Muscle layer of duodenum (tissue), 2 donors: ENCODE measurements around the gene ZMYND12.

Source experiments
- H3K27ac ChIP-seq: one replicate; pipeline ENCODE4 v1.7.0; 2013; ENCODE audit warnings: mild to moderate bottlenecking, low read length
- H3K27me3 ChIP-seq: one replicate; pipeline ENCODE4 v1.7.0; 2013; ENCODE audit warnings: low read depth, mild to moderate bottlenecking, control low read depth, low read length
- H3K36me3 ChIP-seq, 2 donors: one replicate each; pipeline ENCODE4 v1.7.0; 2013; ENCODE audit warnings: low read length in 2 of 2, control low read depth in 1 of 2, mild to moderate bottlenecking in 1 of 2; ENCODE audit not compliant: insufficient read depth in 2 of 2, control insufficient read depth in 1 of 2
- H3K4me1 ChIP-seq, 2 donors: one replicate each; pipeline ENCODE4 v1.7.0; 2013; ENCODE audit warnings: low read length in 2 of 2, mild to moderate bottlenecking in 2 of 2, control low read depth in 1 of 2, moderate library complexity in 1 of 2; ENCODE audit not compliant: insufficient read depth in 2 of 2, control insufficient read depth in 1 of 2
- H3K4me3 ChIP-seq, 2 donors: one replicate each; pipeline ENCODE4 v1.7.0; 2013; ENCODE audit warnings: low read length in 2 of 2, low read depth in 1 of 2, mild to moderate bottlenecking in 1 of 2
- H3K9me3 ChIP-seq, 2 donors: one replicate each; pipeline ENCODE4 v1.7.0; 2013; ENCODE audit warnings: low read length in 2 of 2, control low read depth in 1 of 2, mild to moderate bottlenecking in 1 of 2; ENCODE audit not compliant: control insufficient read depth in 1 of 2
- donor health status: healthy.

The ZMYND12 gene

DNA sequence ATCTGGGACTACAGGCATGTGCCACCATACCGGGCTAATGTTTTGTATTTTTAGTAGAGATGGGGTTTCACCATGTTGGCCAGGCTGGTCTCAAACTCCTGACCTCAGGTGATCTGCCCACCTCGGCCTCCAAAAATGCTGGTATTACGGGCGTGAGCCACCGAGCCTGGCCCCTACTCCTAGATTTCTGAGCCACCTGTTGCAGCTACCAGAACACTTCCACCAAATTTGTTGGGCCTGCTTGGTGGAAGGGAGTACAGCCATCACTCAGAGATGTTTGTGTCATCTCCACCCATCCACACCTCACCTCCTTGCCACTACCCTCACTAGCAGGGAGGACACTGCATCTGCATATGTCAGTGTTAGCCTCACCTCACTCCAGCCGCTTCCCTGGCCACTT, 69.8 kb downstream of the ZMYND12 start:
- Histone ChIP-seq H3K9me3 (no peaks in the 10 kb centered on the region), H3K36me3 (no peaks in the 10 kb centered on the region), H3K27ac (no peak overlapping the region), H3K4me3 (no peak overlapping the region), H3K27me3 (peaks cover 12% of the 10 kb centered on the region), H3K4me1 (peaks cover 0 to 4% of the 10 kb centered on the region in 2 donors)

DNA sequence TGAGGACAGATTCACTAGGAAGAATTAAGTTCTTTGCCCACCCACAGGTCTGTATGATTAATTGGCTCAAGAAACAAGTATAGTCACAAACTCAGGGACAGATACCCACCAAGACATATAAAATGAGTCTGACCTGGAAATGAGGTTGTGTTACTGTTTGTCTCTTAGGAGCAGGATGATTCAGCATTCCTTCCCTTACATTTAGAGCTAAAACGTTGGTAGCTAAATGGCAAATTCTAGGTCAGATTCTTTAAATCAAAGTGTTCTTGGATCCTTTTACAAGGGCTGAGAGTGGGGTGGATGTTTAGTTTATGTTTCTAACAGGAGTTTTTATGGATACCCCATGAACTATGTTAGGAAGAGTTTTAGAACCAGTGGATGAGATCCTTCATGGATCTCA, 70.5 kb downstream of the ZMYND12 start:
- Histone ChIP-seq H3K27ac (no peak overlapping the region), H3K9me3 (no peaks in the 10 kb centered on the region), H3K27me3 (peaks cover 12% of the 10 kb centered on the region), H3K36me3 (no peaks in the 10 kb centered on the region), H3K4me3 (no peak overlapping the region), H3K4me1 (peaks cover 0 to 8% of the 10 kb centered on the region in 2 donors)

DNA sequence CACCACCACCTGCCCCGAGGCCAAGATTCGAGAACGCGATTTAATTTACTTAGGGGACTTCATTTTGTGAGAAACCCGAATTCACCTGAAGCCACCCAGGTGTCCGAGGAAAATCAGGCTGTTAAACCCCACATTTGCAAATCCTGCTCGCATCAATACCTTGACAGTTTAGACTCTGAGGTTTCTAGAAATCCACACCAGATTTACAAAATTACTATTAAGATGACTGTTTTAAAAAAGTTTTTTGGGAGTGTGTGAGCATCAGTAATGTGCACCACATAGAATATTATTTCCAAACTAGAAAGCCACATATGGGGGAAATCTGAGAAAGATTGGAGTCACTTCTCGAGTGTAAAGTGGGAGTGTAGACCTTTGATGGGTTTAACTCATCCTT, 74.5 kb downstream of the ZMYND12 start:
- Histone ChIP-seq H3K27me3 (peaks cover 12% of the 10 kb centered on the region), H3K27ac (no peak overlapping the region), H3K9me3 (no peaks in the 10 kb centered on the region)

DNA sequence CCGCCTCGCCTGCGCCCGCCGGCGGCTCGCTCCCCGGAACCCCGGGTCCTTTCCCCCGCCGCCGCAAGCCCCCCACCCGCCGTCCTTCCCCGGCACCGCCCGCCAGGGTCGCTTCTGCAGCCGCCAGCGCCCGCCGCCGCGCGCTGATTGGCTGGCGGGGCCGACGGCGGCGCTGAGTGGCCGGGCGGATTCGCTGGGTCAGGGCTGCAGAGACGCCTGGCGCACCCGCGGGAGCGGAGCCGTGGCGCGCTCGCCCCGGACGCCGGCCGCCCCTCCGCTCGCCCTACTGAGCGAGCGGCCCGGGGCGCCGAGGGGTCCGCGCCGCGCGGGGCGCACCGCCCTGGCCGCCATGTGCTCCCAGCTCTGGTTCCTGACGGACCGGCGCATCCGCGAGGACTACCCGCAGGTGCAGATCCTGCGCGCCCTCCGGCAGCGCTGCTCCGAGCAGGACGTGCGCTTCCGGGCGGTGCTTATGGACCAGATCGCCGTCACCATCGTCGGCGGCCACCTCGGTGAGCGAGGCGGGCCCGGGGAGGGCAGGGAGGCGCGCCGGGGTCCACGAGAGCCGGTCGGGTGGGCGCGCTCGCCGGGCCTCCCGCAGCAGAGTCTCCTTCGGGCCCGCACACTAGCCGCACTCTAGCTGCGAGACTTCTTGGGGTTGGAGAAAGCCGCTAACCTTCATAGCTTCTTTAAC, 75.1 kb downstream of the ZMYND12 start, which contains the start of gene RIMKLA:
Gene RIMKLA, plus strand, starts transcription at position 207 of the 694 bp plus-strand sequence. Its CDS starts 143 bp downstream, at position 350.
- no peak within 1 kb of the TSS for H3K27ac ChIP-seq
- peak within 1 kb of the TSS; percentile 38 to 75 for H3K4me3 ChIP-seq
- no peaks in the 10 kb centered on the region for H3K36me3 ChIP-seq
- peaks cover 0 to 12% of the 10 kb centered on the region in 2 donors for H3K4me1 ChIP-seq
- H3K27me3 ChIP-seq: peaks cover 12% of the 10 kb centered on the region
- H3K9me3 ChIP-seq: no peaks in the 10 kb centered on the region

More for the DNA sequence above, 74.5 kb downstream of the ZMYND12 start:
- peak overlapping the region in 1 of 2 donors; percentile 75 for H3K4me3 ChIP-seq
- H3K4me1 ChIP-seq: peaks cover 0 to 12% of the 10 kb centered on the region in 2 donors
- H3K36me3 ChIP-seq: no peaks in the 10 kb centered on the region
